Measurements from ENCODE around the gene CASKIN1.

DNA sequence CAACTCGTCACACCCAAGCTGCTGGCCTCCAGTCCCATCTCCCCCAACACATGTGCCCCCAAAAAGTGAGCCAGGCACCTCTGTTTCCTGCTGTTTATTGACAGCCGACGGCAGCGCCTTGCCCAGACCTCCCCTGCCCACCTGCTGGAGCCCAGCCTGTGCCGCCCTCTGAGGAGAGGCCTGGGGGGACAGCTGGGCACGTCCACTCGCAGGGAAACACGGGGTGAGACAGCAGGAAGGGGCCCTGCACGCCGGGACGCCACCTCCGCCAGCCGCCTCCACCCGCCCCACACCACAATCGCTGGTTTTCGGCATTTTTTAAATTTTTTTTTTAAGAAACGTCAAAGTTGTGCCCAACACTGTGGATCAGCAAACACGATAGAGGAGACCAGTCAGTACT lies 19.3 kb downstream of the CASKIN1 start:
- TF ChIP-seq, protein P1, sequence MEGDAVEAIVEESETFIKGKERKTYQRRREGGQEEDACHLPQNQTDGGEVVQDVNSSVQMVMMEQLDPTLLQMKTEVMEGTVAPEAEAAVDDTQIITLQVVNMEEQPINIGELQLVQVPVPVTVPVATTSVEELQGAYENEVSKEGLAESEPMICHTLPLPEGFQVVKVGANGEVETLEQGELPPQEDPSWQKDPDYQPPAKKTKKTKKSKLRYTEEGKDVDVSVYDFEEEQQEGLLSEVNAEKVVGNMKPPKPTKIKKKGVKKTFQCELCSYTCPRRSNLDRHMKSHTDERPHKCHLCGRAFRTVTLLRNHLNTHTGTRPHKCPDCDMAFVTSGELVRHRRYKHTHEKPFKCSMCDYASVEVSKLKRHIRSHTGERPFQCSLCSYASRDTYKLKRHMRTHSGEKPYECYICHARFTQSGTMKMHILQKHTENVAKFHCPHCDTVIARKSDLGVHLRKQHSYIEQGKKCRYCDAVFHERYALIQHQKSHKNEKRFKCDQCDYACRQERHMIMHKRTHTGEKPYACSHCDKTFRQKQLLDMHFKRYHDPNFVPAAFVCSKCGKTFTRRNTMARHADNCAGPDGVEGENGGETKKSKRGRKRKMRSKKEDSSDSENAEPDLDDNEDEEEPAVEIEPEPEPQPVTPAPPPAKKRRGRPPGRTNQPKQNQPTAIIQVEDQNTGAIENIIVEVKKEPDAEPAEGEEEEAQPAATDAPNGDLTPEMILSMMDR (IDR thresholded peaks at IDR 0.05; ENCODE audit: control extremely low read depth in 1 of 3, insufficient read depth in 1 of 3, low read depth in 1 of 3, low read length in 3 of 3), result no peak
- TF ChIP-seq CBX5 (IDR thresholded peaks at IDR 0.05; ENCODE audit: low read depth, low read length) (no peak), HDAC2 (IDR thresholded peaks at IDR 0.05; ENCODE audit: borderline replicate concordance in 1 of 2, low read depth in 2 of 2, low read length in 2 of 2) (no peak), TBP (IDR thresholded peaks at IDR 0.05; ENCODE audit: low read depth, low read length) (no peak), EZH2 (IDR thresholded peaks at IDR 0.05; ENCODE audit: low read depth, low read length, severe bottlenecking) (no peak), KDM5A (IDR thresholded peaks at IDR 0.05; ENCODE audit: low read length) (no peak)
- TF ChIP-seq, protein P2, sequence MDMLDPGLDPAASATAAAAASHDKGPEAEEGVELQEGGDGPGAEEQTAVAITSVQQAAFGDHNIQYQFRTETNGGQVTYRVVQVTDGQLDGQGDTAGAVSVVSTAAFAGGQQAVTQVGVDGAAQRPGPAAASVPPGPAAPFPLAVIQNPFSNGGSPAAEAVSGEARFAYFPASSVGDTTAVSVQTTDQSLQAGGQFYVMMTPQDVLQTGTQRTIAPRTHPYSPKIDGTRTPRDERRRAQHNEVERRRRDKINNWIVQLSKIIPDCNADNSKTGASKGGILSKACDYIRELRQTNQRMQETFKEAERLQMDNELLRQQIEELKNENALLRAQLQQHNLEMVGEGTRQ (IDR thresholded peaks at IDR 0.05; ENCODE audit: low read length), result no peak

Data from H1 (cell line).